GM12878 (cell line): ENCODE measurements around the gene UMAD1. TPM values are rescaled to one million over a fixed set of nuclear protein-coding genes. Genes with fewer than 3 reads are reported as not detected.

Source experiments
- BCL11A ChIP-seq: IDR thresholded peaks from 2 replicates; pipeline ENCODE4 v1.6.1; 2011; ENCODE audit warnings: low read depth, low read length
- EED ChIP-seq: sonication (generic); IDR thresholded peaks from 2 replicates; pipeline ENCODE4 v1.6.1; 2016; ENCODE audit warnings: antibody characterized with exemption, low read depth
- ETV6 ChIP-seq, 2 experiments: fragments of 450-650 bp in 1 of 2; IDR thresholded peaks in 1 of 2; conservative IDR thresholded peaks in 1 of 2; 2 replicates each; pipeline ENCODE4 v1.6.1; 2014; ENCODE audit warnings: antibody characterized with exemption in 1 of 2, borderline replicate concordance in 1 of 2, low read depth in 1 of 2, mild to moderate bottlenecking in 1 of 2, moderate library complexity in 1 of 2
- IKZF1 ChIP-seq: fragments of 450-650 bp; conservative IDR thresholded peaks from 2 replicates; pipeline ENCODE4 v1.6.1; 2017; ENCODE audit warnings: antibody characterized with exemption, mild to moderate bottlenecking
- IKZF2 ChIP-seq, 2 experiments: fragments of 450-650 bp; IDR thresholded peaks; 2 replicates each; pipeline ENCODE4 v1.6.1; 2017; ENCODE audit warnings: mild to moderate bottlenecking in 2 of 2, moderate library complexity in 2 of 2
- JUNB ChIP-seq: IDR thresholded peaks from 2 replicates; pipeline ENCODE4 v1.6.1; 2016; ENCODE audit warnings: antibody characterized with exemption, mild to moderate bottlenecking
- NBN ChIP-seq: fragments of 450-650 bp; IDR thresholded peaks from 2 replicates; pipeline ENCODE4 v1.6.1; 2016
- PAX5 ChIP-seq: IDR thresholded peaks from 2 replicates; pipeline ENCODE4 v1.6.1; 2011; ENCODE audit warnings: low read depth, low read length, borderline replicate concordance
- RUNX3 ChIP-seq: IDR thresholded peaks from 2 replicates; pipeline ENCODE4 v1.6.1; 2012; ENCODE audit warnings: low read length, inconsistent platforms
- SMARCA5 ChIP-seq: fragments of 450-650 bp; IDR thresholded peaks from 2 replicates; pipeline ENCODE4 v1.6.1; 2017; ENCODE audit warnings: mild to moderate bottlenecking
- SMC3 ChIP-seq: IDR thresholded peaks from 2 replicates; pipeline ENCODE4 v1.6.1; 2011; ENCODE audit warnings: low read length, improper control_type of control experiment, borderline replicate concordance
- ZNF217 ChIP-seq: fragments of 450-650 bp; IDR thresholded peaks from 2 replicates; pipeline ENCODE4 v1.6.1; 2017; ENCODE audit warnings: antibody characterized with exemption, mild to moderate bottlenecking
- ZZZ3 ChIP-seq: IDR thresholded peaks from 2 replicates; pipeline ENCODE4 v1.6.1; 2011; ENCODE audit warnings: low read depth; ENCODE audit not compliant: control insufficient read depth, insufficient read length
- polyA plus RNA-seq, 11 experiments: library from polyadenylated mRNA; depleted of rRNA in 4 of 11; unstranded in 6 of 11; stranded (reverse) in 5 of 11; fragments of >200 nt; fragmentation: Nextera tagmentation in 4 of 11; fragmentation: Illumina TruSeq in 1 of 11; extraction: Ambion mirVana in 4 of 11; extraction: Trizol in 1 of 11; gene quantifications; 1 replicate in 1 of 11; 2 replicates in 10 of 11; pipeline versions ENCODE4 v1.2.1 to v1.2.3, GENCODE V29; 2011 to 2016; ENCODE audit warnings: inconsistent platforms in 2 of 11, missing spikeins in 2 of 11, low read depth in 1 of 11
- total RNA-seq, 4 experiments: library from RNA; depleted of rRNA in 3 of 4; stranded (reverse); fragments of >200 nt in 3 of 4; fragmentation: Illumina TruSeq in 1 of 4; extraction: Trizol in 1 of 4; gene quantifications; 2 replicates each; pipeline versions ENCODE4 v1.2.1 to v1.2.3, GENCODE V29; 2013 to 2021
- TF ChIP-seq, protein P1 (sequence below): fragments of 450-650 bp; IDR thresholded peaks from 2 replicates; pipeline ENCODE4 v1.6.1; 2017; ENCODE audit warnings: mild to moderate bottlenecking, moderate library complexity

Gene UMAD1
- total and polyA plus RNA-seq, 10 of the 15 experiments (the other 5 are each of a cell fraction or from before 2014, with no cell fraction given): 6.0 to 28.6 (median 9.3) TPM

DNA sequence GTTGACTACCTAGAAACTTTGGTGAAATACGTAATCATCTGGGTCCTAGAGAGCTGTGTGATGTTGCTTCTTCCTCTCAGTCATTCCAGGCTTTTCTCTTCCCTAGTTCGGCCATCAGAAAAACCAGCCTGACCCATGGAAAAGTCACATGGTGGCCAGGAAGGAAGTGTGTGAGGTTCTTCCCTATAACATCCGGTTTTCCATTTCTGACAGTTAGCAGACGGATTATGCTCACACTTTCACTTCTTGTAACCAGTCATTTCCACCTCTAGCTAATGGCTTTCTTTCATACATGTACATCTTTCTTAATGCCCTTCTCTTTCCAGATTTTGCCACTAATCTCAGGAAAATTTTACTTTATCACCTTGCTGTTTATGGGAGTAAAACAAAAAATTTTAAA is 218.0 kb downstream of the UMAD1 start (continued):
- TF ChIP-seq, protein P1, sequence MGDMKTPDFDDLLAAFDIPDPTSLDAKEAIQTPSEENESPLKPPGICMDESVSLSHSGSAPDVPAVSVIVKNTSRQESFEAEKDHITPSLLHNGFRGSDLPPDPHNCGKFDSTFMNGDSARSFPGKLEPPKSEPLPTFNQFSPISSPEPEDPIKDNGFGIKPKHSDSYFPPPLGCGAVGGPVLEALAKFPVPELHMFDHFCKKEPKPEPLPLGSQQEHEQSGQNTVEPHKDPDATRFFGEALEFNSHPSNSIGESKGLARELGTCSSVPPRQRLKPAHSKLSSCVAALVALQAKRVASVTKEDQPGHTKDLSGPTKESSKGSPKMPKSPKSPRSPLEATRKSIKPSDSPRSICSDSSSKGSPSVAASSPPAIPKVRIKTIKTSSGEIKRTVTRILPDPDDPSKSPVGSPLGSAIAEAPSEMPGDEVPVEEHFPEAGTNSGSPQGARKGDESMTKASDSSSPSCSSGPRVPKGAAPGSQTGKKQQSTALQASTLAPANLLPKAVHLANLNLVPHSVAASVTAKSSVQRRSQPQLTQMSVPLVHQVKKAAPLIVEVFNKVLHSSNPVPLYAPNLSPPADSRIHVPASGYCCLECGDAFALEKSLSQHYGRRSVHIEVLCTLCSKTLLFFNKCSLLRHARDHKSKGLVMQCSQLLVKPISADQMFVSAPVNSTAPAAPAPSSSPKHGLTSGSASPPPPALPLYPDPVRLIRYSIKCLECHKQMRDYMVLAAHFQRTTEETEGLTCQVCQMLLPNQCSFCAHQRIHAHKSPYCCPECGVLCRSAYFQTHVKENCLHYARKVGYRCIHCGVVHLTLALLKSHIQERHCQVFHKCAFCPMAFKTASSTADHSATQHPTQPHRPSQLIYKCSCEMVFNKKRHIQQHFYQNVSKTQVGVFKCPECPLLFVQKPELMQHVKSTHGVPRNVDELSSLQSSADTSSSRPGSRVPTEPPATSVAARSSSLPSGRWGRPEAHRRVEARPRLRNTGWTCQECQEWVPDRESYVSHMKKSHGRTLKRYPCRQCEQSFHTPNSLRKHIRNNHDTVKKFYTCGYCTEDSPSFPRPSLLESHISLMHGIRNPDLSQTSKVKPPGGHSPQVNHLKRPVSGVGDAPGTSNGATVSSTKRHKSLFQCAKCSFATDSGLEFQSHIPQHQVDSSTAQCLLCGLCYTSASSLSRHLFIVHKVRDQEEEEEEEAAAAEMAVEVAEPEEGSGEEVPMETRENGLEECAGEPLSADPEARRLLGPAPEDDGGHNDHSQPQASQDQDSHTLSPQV: no peak
- TF ChIP-seq EED (peak; percentile 92), RUNX3 (0 out of 2 replicates have a peak, but pooled peaks have one; percentile 12), ZNF217 (no peak), BCL11A (peak; percentile 13; the same call in 1 of the 2 replicates), IKZF2 (IDR thresholded peaks at IDR 0.05) (peak; percentile 84 to 86), IKZF1 (peak; percentile 64), SMARCA5 (no peak), ZZZ3 (no peak), NBN (0 out of 2 replicates have a peak, but pooled peaks have one; percentile 38), SMC3 (no peak), JUNB (peak; percentile 46; the same call in 1 of the 2 replicates), ETV6 (conservative IDR thresholded peaks at IDR 0.05 in 1 of 2, IDR thresholded peaks at IDR 0.05 in 1 of 2; ENCODE audit: borderline replicate concordance in 1 of 2, low read depth in 1 of 2) (peak in 1 of 2 experiments; percentile 92; a peak in 2 of 4 replicates), PAX5 (no peak)
